Sigmoid colon (tissue), 3 donors: ENCODE data around the gene IFNA5.

Source experiments
- POLR2A ChIP-seq, 2 donors: fragments of 450-650 bp; IDR thresholded peaks; one replicate each; pipeline ENCODE4 v1.6.1; 2016; ENCODE audit warnings: antibody characterized with exemption in 2 of 2, mild to moderate bottlenecking in 2 of 2, moderate library complexity in 2 of 2
- TF ChIP-seq, protein P1 (sequence below), 4 experiments: fragments of 450-650 bp in 3 of 4; fragments of 200-600 bp in 1 of 4; IDR thresholded peaks; one replicate each; pipeline ENCODE4 v1.5.1; 2016 to 2019; ENCODE audit warnings: antibody characterized with exemption in 4 of 4, mild to moderate bottlenecking in 3 of 4, moderate library complexity in 2 of 4

DNA sequence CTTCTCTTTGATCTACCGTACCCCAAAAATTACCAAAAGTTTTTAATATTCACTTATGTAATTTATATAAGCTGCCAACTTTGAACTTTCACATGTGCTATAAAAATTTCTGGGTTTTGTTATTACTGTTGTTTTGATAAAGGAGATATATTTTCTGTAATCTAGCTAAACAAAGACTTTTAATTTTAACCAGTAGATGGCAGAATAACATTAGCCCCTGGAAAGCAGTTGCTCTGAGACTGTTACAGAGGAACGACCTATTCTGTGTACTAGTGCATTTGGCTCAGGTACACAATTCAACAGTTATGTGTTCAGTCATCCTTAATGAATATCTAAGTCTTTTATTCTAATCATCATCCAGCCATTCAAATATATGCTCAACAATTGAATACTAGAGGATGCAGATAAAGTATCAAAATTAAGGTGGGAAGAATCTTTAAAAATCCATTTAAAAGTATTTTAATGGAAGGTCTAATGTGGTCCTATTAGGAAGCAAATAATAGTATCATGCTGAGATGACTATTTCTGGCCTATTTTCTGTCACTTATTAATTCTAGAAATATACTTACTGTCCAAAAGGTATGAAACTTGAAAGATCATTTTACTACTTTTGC is 21.5 kb upstream of the IFNA5 start:
- no peak for TF ChIP-seq POLR2A (IDR thresholded peaks at IDR 0.05)
- TF ChIP-seq, protein P1, sequence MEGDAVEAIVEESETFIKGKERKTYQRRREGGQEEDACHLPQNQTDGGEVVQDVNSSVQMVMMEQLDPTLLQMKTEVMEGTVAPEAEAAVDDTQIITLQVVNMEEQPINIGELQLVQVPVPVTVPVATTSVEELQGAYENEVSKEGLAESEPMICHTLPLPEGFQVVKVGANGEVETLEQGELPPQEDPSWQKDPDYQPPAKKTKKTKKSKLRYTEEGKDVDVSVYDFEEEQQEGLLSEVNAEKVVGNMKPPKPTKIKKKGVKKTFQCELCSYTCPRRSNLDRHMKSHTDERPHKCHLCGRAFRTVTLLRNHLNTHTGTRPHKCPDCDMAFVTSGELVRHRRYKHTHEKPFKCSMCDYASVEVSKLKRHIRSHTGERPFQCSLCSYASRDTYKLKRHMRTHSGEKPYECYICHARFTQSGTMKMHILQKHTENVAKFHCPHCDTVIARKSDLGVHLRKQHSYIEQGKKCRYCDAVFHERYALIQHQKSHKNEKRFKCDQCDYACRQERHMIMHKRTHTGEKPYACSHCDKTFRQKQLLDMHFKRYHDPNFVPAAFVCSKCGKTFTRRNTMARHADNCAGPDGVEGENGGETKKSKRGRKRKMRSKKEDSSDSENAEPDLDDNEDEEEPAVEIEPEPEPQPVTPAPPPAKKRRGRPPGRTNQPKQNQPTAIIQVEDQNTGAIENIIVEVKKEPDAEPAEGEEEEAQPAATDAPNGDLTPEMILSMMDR (IDR thresholded peaks at IDR 0.05) = peak; percentile 28 to 59 (median 34)
